H1 (cell line): ENCODE data around the gene ADGRG1. TPM values are rescaled to one million over a fixed set of nuclear protein-coding genes. Genes with fewer than 3 reads are reported as not detected.

ENCODE experiments used
- CTCF ChIA-PET: fragments of 300-600 bp; sonication (Branson Sonifier 250); formaldehyde crosslinking; loops from one replicate; lab custom pipeline; 2021; ENCODE audit not compliant: partially characterized antibody; lab: Charles Lee
- POLR2A ChIA-PET: fragments of 300-600 bp; sonication (Branson Sonifier 250); formaldehyde crosslinking; loops from one replicate; lab custom pipeline; 2021; ENCODE audit warnings: inconsistent platforms; ENCODE audit not compliant: partially characterized antibody; lab: Charles Lee
- DNase-seq, 2 experiments: peaks; one replicate each; pipeline versions ENCODE4 v3.0.0 to v3.0.0-alpha.2; 2010 to 2022; ENCODE audit warnings: low spot score in 2 of 2, low read depth in 1 of 2, mixed read lengths in 1 of 2
- FAIRE-seq: peaks from 2 replicates; lab custom pipeline; 2011; peaks lifted over from hg19 to GRCh38; lab: Jason Lieb, UNC
- H2AFZ ChIP-seq: 2 replicates; pipeline ENCODE4 v1.8.1; 2012; ENCODE audit warnings: low read length, inconsistent platforms
- H2AK5ac ChIP-seq: 2 replicates; pipeline ENCODE4 v1.6.1; 2013; ENCODE audit warnings: low read depth, low read length
- H2BK120ac ChIP-seq: replicated peaks from 2 replicates; pipeline ENCODE3; 2013; ENCODE audit warnings: low read depth, low read length, inconsistent platforms
- H2BK12ac ChIP-seq: 2 replicates; pipeline ENCODE4 v1.6.1; 2013; ENCODE audit warnings: low read depth, low read length
- H2BK15ac ChIP-seq: 2 replicates; pipeline ENCODE4 v1.6.1; 2013; ENCODE audit warnings: low read length
- H2BK20ac ChIP-seq: 2 replicates; pipeline ENCODE4 v1.6.1; 2013; ENCODE audit warnings: low read length
- H2BK5ac ChIP-seq: 2 replicates; pipeline ENCODE4 v1.6.1; 2013; ENCODE audit warnings: low read depth, low read length
- H3K14ac ChIP-seq: 2 replicates; pipeline ENCODE4 v1.6.1; 2013; ENCODE audit warnings: inconsistent platforms; ENCODE audit not compliant: insufficient read length
- H3K18ac ChIP-seq: 2 replicates; pipeline ENCODE4 v1.6.1; 2013; ENCODE audit warnings: low read length; ENCODE audit errors: extremely low read depth
- H3K23ac ChIP-seq: 2 replicates; pipeline ENCODE4 v1.6.1; 2013; ENCODE audit warnings: inconsistent platforms; ENCODE audit not compliant: insufficient read length
- H3K23me2 ChIP-seq: 2 replicates; pipeline ENCODE4 v1.6.1; 2013; ENCODE audit warnings: low read depth, low read length
- H3K27ac ChIP-seq: 2 replicates; pipeline ENCODE4 v1.6.1; 2011; ENCODE audit warnings: low read depth, low read length, inconsistent platforms
- H3K27me3 ChIP-seq, 4 experiments: replicated peaks in 1 of 4; 1 replicate in 1 of 4; 2 replicates in 3 of 4; pipeline versions ENCODE4 v1.6.1 to v1.8.1; 2011 to 2013; ENCODE audit warnings: low read length in 3 of 4, mild to moderate bottlenecking in 3 of 4, inconsistent platforms in 2 of 4, mixed read lengths in 2 of 4, moderate library complexity in 1 of 4; ENCODE audit not compliant: control insufficient read depth in 3 of 4, insufficient read depth in 3 of 4; ENCODE audit errors: extremely low read depth in 1 of 4
- H3K36me3 ChIP-seq, 4 experiments: 2 replicates each; pipeline versions ENCODE4 v1.6.1 to v1.8.1; 2011 to 2013; ENCODE audit warnings: mild to moderate bottlenecking in 4 of 4, low read length in 3 of 4, moderate library complexity in 2 of 4, control low read depth in 1 of 4, inconsistent platforms in 1 of 4; ENCODE audit not compliant: insufficient read depth in 4 of 4, control insufficient read depth in 2 of 4
- H3K4ac ChIP-seq: replicated peaks from 2 replicates; pipeline ENCODE3; 2013; ENCODE audit warnings: low read length, low read depth, mixed read lengths, inconsistent platforms; ENCODE audit not compliant: insufficient read length
- H3K4me1 ChIP-seq, 4 experiments: replicated peaks in 1 of 4; 1 replicate in 1 of 4; 2 replicates in 3 of 4; pipeline versions ENCODE4 v1.6.1 to v1.8.1; 2011 to 2013; ENCODE audit warnings: low read length in 3 of 4, inconsistent platforms in 2 of 4, mixed read lengths in 1 of 4; ENCODE audit not compliant: insufficient read depth in 4 of 4, control insufficient read depth in 3 of 4
- H3K4me2 ChIP-seq, 2 experiments: 2 replicates each; pipeline versions ENCODE4 v1.6.1 to v1.8.1; 2011 to 2013; ENCODE audit warnings: low read depth in 2 of 2, low read length in 2 of 2, control low read depth in 1 of 2, inconsistent platforms in 1 of 2, mild to moderate bottlenecking in 1 of 2; ENCODE audit not compliant: insufficient read depth in 1 of 2
- H3K4me3 ChIP-seq, 4 experiments: fragments of 200-600, 300-600 bp in 1 of 4; sonication (generic), shearing (Covaris generic), sonication (Bioruptor Twin) in 1 of 4; 2 replicates each; pipeline versions ENCODE4 v1.5.1 to v1.8.1; 2011 to 2016; ENCODE audit warnings: low read length in 4 of 4, low read depth in 3 of 4, control low read depth in 2 of 4, inconsistent platforms in 2 of 4, mild to moderate bottlenecking in 2 of 4, mixed read lengths in 1 of 4, moderate library complexity in 1 of 4; ENCODE audit not compliant: insufficient read depth in 2 of 4; ENCODE audit errors: extremely low read depth in 1 of 4
- H3K56ac ChIP-seq: replicated peaks from 2 replicates; pipeline ENCODE3; 2013; ENCODE audit warnings: low read depth, mild to moderate bottlenecking, mixed read lengths, low read length, inconsistent platforms; ENCODE audit not compliant: insufficient read length
- H3K79me1 ChIP-seq: 2 replicates; pipeline ENCODE4 v1.6.1; 2013; ENCODE audit warnings: low read depth, low read length, control low read depth
- H3K79me2 ChIP-seq, 2 experiments: 2 replicates each; pipeline versions ENCODE4 v1.6.1 to v1.8.1; 2012 to 2013; ENCODE audit warnings: low read length in 2 of 2, mild to moderate bottlenecking in 2 of 2, inconsistent platforms in 1 of 2; ENCODE audit not compliant: insufficient read depth in 2 of 2, control insufficient read depth in 1 of 2
- H3K9ac ChIP-seq, 4 experiments: replicated peaks in 1 of 4; 1 replicate in 1 of 4; 2 replicates in 3 of 4; pipeline versions ENCODE4 v1.6.1 to v1.8.1; 2011 to 2013; ENCODE audit warnings: low read depth in 3 of 4, low read length in 3 of 4, control low read depth in 2 of 4, mild to moderate bottlenecking in 2 of 4, moderate library complexity in 2 of 4, inconsistent platforms in 1 of 4; ENCODE audit errors: extremely low read depth in 1 of 4
- H3K9me3 ChIP-seq, 2 experiments: 2 replicates each; pipeline versions ENCODE4 v1.6.1 to v1.8.1; 2012 to 2013; ENCODE audit warnings: mild to moderate bottlenecking in 2 of 2, moderate library complexity in 2 of 2, control low read depth in 1 of 2, inconsistent platforms in 1 of 2, low read depth in 1 of 2, low read length in 1 of 2, mixed read lengths in 1 of 2; ENCODE audit not compliant: insufficient read depth in 2 of 2
- H4K20me1 ChIP-seq, 2 experiments: replicated peaks in 1 of 2; 2 replicates each; pipeline versions ENCODE3 to v1.8.1; 2011 to 2013; ENCODE audit warnings: inconsistent platforms in 2 of 2, low read length in 2 of 2, mild to moderate bottlenecking in 1 of 2; ENCODE audit not compliant: insufficient read depth in 2 of 2, control insufficient read depth in 1 of 2
- H4K5ac ChIP-seq: 2 replicates; pipeline ENCODE4 v1.6.1; 2013; ENCODE audit warnings: low read length, low read depth, mixed read lengths, inconsistent platforms; ENCODE audit not compliant: insufficient read length
- H4K8ac ChIP-seq: 2 replicates; pipeline ENCODE4 v1.8.0; 2013; ENCODE audit warnings: mild to moderate bottlenecking, moderate library complexity, low read length, inconsistent platforms; ENCODE audit not compliant: insufficient read depth; ENCODE audit errors: extremely low read depth
- H4K91ac ChIP-seq: replicated peaks from 2 replicates; pipeline ENCODE3; 2013; ENCODE audit warnings: low read length, mixed read lengths, inconsistent platforms; ENCODE audit not compliant: insufficient read length
- ASH2L ChIP-seq: fragments of 200-600, 300-600 bp; sonication (generic); IDR thresholded peaks from one replicate; pipeline ENCODE4 v1.7.1; 2017; ENCODE audit warnings: low read length
- BRCA1 ChIP-seq: IDR thresholded peaks from 2 replicates; pipeline ENCODE4 v1.6.1; 2012; ENCODE audit warnings: low read depth, low read length, improper control_type of control experiment
- CBX8 ChIP-seq: fragments of 300-800, 300-1000 bp; sonication (generic); IDR thresholded peaks from 2 replicates; pipeline ENCODE4 v1.7.1; 2016; ENCODE audit warnings: low read depth, low read length, borderline replicate concordance
- CTBP2 ChIP-seq: IDR thresholded peaks from 2 replicates; pipeline ENCODE4 v1.7.0; 2011; ENCODE audit warnings: borderline replicate concordance, mild to moderate bottlenecking, moderate library complexity, mixed read lengths, low read length; ENCODE audit not compliant: insufficient read depth, insufficient read length
- FOSL1 ChIP-seq: IDR thresholded peaks from 2 replicates; pipeline ENCODE4 v1.6.1; 2011; ENCODE audit warnings: mild to moderate bottlenecking, low read depth, low read length, moderate library complexity; ENCODE audit not compliant: insufficient read depth
- GABPA ChIP-seq: IDR thresholded peaks from 2 replicates; pipeline ENCODE4 v1.6.1; 2011; ENCODE audit warnings: mild to moderate bottlenecking, low read length, moderate library complexity, borderline replicate concordance; ENCODE audit not compliant: insufficient read depth
- GTF2F1 ChIP-seq: IDR thresholded peaks from 2 replicates; pipeline ENCODE4 v1.6.1; 2012; ENCODE audit warnings: low read depth, low read length, improper control_type of control experiment, borderline replicate concordance
- KDM5A ChIP-seq: fragments of 200-600 bp; IDR thresholded peaks from 2 replicates; pipeline ENCODE4 v1.7.1; 2012; ENCODE audit warnings: mild to moderate bottlenecking, low read length, inconsistent platforms, mixed read lengths
- MAFK ChIP-seq: IDR thresholded peaks from 2 replicates; pipeline ENCODE4 v1.6.1; 2012; ENCODE audit warnings: low read depth, mild to moderate bottlenecking, improper control_type of control experiment, low read length
- RAD21 ChIP-seq, 2 experiments: IDR thresholded peaks in 1 of 2; conservative IDR thresholded peaks in 1 of 2; 2 replicates each; pipeline ENCODE4 v1.6.1; 2011; ENCODE audit warnings: low read depth in 2 of 2, low read length in 2 of 2, improper control_type of control experiment in 1 of 2, inconsistent platforms in 1 of 2, mild to moderate bottlenecking in 1 of 2, moderate library complexity in 1 of 2
- RXRA ChIP-seq: IDR thresholded peaks from 2 replicates; pipeline ENCODE4 v1.6.1; 2011; ENCODE audit warnings: low read depth, mild to moderate bottlenecking, low read length, moderate library complexity; ENCODE audit not compliant: insufficient read depth
- SP2 ChIP-seq: IDR thresholded peaks from 2 replicates; pipeline ENCODE4 v1.6.1; 2012; ENCODE audit warnings: mild to moderate bottlenecking, low read length, inconsistent platforms
- TAF1 ChIP-seq: IDR thresholded peaks from 2 replicates; pipeline ENCODE4 v1.6.1; 2011; ENCODE audit warnings: mild to moderate bottlenecking, low read depth, low read length
- TAF7 ChIP-seq: optimal IDR thresholded peaks from 2 replicates; pipeline ENCODE3; 2011; ENCODE audit warnings: low read depth, mild to moderate bottlenecking, inconsistent platforms, low read length, moderate library complexity, borderline replicate concordance
- YY1 ChIP-seq: IDR thresholded peaks from 2 replicates; pipeline ENCODE4 v1.6.1; 2011; ENCODE audit warnings: low read depth, mild to moderate bottlenecking, low read length
- WGBS, 2 experiments: shearing (Covaris generic) in 1 of 2; methylation state at CpG; one replicate each; pipeline versions ENCODE4 v1.1.6 to v1.1.7; 2013 to 2015; ENCODE audit warnings: low lambda C conversion rate in 2 of 2, mixed read lengths in 2 of 2, inconsistent platforms in 1 of 2, low coverage in 1 of 2, missing lambda C conversion rate in 1 of 2; ENCODE audit not compliant: insufficient replicate concordance in 2 of 2, insufficient coverage in 1 of 2, insufficient read length in 1 of 2; ENCODE audit errors: extremely low coverage in 1 of 2, missing lambda C conversion rate in 1 of 2; 5-methylcytosine and 5-hydroxymethylcytosine counted together
- polyA plus RNA-seq, 7 experiments: library from polyadenylated mRNA; depleted of rRNA in 3 of 7; stranded (reverse) in 5 of 7; unstranded in 2 of 7; fragments of >200 nt in 5 of 7; fragments of 200-250 nt in 2 of 7; gene quantifications; 1 replicate in 5 of 7; 2 replicates in 1 of 7; 4 replicates in 1 of 7; pipeline versions ENCODE4 v1.2.1 to v1.2.3, GENCODE V29; 2011 to 2013; ENCODE audit warnings: missing spikeins in 2 of 7, mixed read lengths in 2 of 7
- total RNA-seq: library from RNA; stranded (reverse); fragmentation: NEBNext Ultra II Directional; extraction: Animal tissue kit (Norgen Biotek cat#: 25700); gene quantifications from 2 replicates; pipeline ENCODE4 v1.2.1, GENCODE V29; 2021

The ADGRG1 gene
- total and polyA plus RNA-seq, 2 of the 8 experiments (the other 6 are each of a cell fraction or from before 2014, with no cell fraction given) = 1.3 to 2.6 TPM

DNA sequence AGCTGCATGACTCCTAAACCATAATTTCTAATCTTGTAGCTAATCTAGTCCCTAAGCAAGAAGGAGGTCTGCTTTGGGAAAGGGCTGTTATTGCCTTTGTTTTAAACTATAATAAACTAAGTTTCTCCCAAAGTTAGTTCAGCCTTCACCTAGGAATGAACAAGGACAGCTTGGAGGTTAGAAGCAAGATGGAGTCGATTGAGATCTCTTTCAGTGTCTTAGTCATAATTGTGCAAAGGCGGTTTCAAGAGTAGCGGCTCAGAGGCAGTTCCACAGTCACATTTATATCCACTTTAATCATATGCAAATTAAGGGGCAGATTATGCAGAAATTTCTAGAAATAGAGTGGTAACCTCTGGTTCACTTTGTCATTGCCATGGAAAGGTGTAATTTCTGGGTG is 83.6 kb downstream of the ADGRG1 start:
- Histone ChIP-seq H4K91ac (no peak overlapping the region), H3K56ac (no peak overlapping the region), H2AK5ac (no peak overlapping the region), H3K14ac (no peak overlapping the region), H3K27ac (no peak overlapping the region), H3K9ac (no peak overlapping the region), H3K23ac (no peak overlapping the region), H2BK20ac (no peak overlapping the region), H2BK15ac (no peak overlapping the region), H4K20me1 (no peaks in the 10 kb centered on the region), H2BK5ac (no peak overlapping the region), H3K18ac (no peak overlapping the region), H3K36me3 (no peaks in the 10 kb centered on the region), H2BK12ac (no peak overlapping the region), H3K4ac (no peak overlapping the region), H4K5ac (no peak overlapping the region), H3K79me2 (no peaks in the 10 kb centered on the region), H3K23me2 (no peaks in the 10 kb centered on the region), H3K9me3 (no peaks in the 10 kb centered on the region), H3K27me3 (no peaks in the 10 kb centered on the region; a peak in 1 of 7 replicates), H2AFZ (no peak overlapping the region), H4K8ac (no peak overlapping the region), H3K4me3 (no peak overlapping the region), H3K79me1 (no peaks in the 10 kb centered on the region), H2BK120ac (no peak overlapping the region), H3K4me1 (no peaks in the 10 kb centered on the region), H3K4me2 (no peak overlapping the region)
- CTCF ChIA-PET = interaction anchor here (1.2 to 4.2 kb wide), 6 partner anchors 8 to 63 kb away, joined by 3 to 15 read pairs (median 4); partner anchors contain the start of gene ADGRG3
- DNase-seq (no peak), FAIRE-seq (no peak)
- WGBS, 2 experiments = 91% methylated on average over 3 of the region's 3 CpGs; no CpG with 5 or more reads in 1 of the 2 experiments
- TF ChIP-seq RXRA = no peak
- TF ChIP-seq TAF1 = no peak
- no peak for TF ChIP-seq FOSL1
- TF ChIP-seq GABPA = no peak
- TF ChIP-seq KDM5A = no peak
- TF ChIP-seq BRCA1 = no peak
- TF ChIP-seq TAF7 = no peak
- TF ChIP-seq MAFK = no peak
- TF ChIP-seq YY1 = no peak
- TF ChIP-seq GTF2F1 = no peak
- no peak for TF ChIP-seq ASH2L
- TF ChIP-seq CTBP2 = no peak
- TF ChIP-seq CBX8 = no peak
- no peak for TF ChIP-seq SP2
- no peak for TF ChIP-seq RAD21 (IDR thresholded peaks at IDR 0.05 in 1 of 2, conservative IDR thresholded peaks at IDR 0.05 in 1 of 2; ENCODE audit: low read depth in 2 of 2, low read length in 2 of 2)
- POLR2A ChIA-PET = no interaction called here
